GM12801 (cell line): ENCODE results near the gene KRT72.

Experiments used
- CTCF ChIP-seq: IDR thresholded peaks from one replicate; pipeline ENCODE4 v1.5.1; 2011; ENCODE audit warnings: control low read depth; ENCODE audit not compliant: insufficient read length; ENCODE audit errors: extremely low read depth

KRT72 gene

GRCh38 chr12:52645120-52645761 is 44.0 kb upstream of the KRT72 start:
- TF ChIP-seq CTCF: no peak

GRCh38 chr12:52644078-52644415 is 42.8 kb upstream of the KRT72 start:
- TF ChIP-seq CTCF: no peak

- no peak for TF ChIP-seq CTCF
These were observed 42.2 kb upstream of the KRT72 start for GRCh38 chr12:52643233-52644077.

- no peak for TF ChIP-seq CTCF
These were observed 40.2 kb upstream of the KRT72 start for GRCh38 chr12:52641468-52641867.

- no peak for TF ChIP-seq CTCF
These were observed 36.0 kb upstream of the KRT72 start for GRCh38 chr12:52637299-52637698.

GRCh38 chr12:52636592-52637258 is 35.5 kb upstream of the KRT72 start:
- no peak for TF ChIP-seq CTCF

- no peak for TF ChIP-seq CTCF
These were observed 34.9 kb upstream of the KRT72 start for GRCh38 chr12:52636189-52636588.
